GM21717 (cell line): ENCODE measurements around the gene FTHL17.

Source experiments
- ATAC-seq: cut with Tn5 transposase; IDR thresholded peaks from one replicate; pipeline ENCODE4 v1.9.1; 2021; ENCODE audit warnings: mild to moderate bottlenecking, moderate library complexity; ENCODE audit not compliant: unreplicated experiment

FTHL17 gene

DNA sequence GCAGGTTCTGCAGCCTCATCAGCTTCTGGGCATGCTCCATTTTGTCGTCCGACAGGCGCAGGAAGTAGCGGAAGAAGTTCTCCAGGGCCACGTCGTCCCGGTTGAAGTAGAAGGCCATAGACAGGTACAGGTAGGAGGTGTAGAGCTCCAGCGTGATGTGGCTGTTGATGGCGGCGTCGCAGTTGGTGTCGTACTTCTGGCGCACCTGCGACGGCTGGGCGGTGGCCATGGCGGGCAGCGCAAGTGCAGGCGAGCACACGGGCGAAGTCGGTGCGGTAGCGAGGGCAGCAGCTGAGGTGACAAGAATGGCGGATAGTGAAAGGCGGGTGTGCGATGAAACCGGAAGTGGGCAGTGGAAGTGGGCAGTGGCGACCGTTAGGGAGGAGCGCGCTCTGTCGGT, at the start of gene FTHL17:
Gene FTHL17 (minus strand): TSS at position 317 of the 400 bp plus-strand sequence. CDS start 88 bp downstream, at position 229.
- no peak for ATAC-seq

DNA sequence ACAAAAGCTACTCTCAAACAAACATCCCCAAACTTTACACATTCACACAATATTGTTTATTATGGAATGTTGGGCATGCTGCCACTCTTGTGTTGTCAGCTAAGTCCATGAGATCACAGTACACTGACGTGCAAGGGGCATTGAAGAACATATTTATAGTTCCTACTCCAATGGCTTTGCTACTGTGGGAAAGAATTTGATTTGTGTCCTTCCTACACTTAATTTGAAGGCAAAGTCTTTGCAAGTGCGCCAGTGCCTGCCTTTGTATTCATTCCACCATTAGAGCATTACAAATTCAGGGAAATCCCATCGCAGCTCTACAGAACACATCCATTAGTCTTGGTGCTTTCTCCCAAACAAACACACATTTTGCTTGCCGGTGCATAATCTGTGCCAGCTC, 45.4 kb upstream of the FTHL17 start:
- ATAC-seq: no peak

DNA sequence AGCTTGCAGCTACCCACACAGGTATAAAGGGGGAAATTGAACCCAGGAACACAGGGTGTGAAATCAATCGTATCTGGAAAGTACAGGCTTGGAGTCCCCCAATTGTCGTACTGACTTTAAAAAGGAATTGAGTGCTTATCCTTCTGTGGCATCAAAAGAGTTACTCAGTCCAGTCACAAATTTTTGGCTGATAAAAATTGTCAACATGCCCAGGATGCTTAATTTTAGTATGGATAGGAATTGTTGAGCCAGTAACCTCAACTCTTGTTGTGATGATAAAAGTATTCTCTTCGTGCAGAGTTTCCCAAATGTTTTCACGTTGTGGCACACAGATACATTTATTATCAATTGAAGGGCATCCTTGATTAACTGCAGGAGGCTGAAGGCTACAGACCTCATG, 43.6 kb upstream of the FTHL17 start:
- ATAC-seq: no peak

DNA sequence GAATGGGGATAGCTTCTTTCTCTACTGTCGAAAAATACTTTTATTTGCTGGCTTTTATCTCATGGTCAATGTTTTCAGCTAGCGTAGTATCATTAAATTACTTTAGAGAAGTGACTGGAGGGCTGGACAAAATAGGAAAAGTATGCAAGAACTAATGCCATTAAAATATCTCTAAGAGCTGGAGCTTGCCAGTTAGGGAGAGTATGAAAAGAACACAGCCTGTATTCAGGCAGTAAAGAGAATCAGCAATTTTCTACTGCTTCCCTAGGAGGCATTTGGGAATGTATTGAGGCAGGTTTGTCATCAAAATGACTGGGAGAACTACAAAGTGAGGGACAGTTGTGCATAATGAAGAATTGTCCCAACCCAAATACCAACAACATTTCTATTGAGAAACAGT, 43.0 kb upstream of the FTHL17 start:
- no peak for ATAC-seq

DNA sequence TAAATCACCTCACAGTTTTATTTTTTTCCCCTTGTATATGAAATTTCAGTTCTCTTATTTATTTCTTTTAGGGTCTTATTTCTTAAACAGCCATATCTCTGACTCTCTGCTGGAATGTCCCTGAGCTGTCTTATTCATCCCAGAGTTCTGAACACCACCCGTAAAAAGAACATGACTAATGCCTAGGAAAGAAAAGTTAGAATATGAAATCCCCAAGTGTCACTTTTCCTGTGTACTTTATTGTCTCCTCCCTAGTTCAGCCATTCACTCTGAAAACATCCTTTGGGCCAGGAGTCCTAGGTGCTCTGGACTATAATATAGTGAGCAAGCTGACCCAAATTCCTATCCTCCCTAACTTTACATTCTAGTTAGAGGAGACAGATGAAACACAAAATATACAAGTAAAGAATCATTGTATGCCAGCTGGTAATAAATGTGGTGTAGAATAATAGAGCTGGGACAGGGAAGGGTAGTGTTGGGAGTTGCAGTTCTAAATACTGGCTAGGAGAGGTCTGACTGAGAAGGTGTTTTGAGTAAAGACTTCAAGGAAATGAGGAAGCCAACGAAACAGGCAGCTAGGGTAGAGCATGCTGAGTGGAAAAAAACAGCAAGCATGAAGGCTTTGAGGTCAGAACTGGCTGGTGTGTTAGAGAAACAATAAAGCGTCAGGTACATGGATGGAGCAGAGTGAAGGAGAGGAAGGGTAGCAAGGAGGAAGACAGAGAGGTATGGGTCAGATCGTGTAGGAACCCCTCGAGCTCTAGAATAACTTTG, 40.6 kb upstream of the FTHL17 start:
- ATAC-seq: no peak

DNA sequence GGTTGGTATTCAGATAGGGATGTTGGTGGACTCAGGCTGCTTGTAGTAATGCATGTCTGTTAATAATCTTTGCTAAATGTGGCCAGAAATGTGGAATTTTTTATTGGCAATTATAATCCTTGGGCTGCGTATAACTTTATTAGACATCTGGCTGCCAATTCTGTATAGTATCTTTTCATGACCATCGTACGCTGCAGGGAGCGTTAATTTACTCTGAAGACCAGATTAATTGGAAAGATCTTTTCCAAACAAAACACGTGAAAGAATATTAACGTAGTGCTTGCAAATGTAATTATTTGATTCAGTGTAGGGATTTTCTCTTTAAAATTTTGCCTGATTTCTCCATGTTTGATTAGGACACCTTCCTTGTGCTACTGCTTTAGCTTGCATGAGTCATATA, 38.8 kb upstream of the FTHL17 start:
- ATAC-seq: no peak

DNA sequence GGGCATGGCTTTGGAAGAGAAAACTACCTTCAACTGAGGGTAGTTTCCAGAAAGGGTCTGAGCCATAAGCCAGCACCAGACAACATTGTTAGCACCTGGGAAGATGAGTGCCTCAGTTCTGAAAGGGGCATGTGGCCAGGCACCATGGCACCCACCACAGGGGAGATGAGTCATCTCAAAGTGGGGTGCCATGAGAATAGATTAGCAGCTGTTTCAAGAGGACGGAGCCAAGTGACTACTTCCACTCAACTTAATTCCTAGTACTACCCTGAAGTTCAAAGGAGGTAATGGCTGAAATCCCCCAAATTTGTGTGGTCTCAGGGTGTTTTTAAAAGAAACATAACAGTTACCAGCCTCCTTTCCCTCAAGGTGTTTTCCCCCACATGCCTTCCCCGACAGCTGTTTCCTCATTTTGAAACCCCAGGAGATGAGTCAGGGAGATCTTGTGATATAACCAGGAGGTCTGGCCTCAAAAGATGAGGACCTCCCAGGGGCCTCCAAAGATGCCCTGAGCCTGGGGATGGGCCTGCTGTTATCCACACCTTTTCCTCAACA, 27.8 kb upstream of the FTHL17 start:
- ATAC-seq: peak; percentile 81

DNA sequence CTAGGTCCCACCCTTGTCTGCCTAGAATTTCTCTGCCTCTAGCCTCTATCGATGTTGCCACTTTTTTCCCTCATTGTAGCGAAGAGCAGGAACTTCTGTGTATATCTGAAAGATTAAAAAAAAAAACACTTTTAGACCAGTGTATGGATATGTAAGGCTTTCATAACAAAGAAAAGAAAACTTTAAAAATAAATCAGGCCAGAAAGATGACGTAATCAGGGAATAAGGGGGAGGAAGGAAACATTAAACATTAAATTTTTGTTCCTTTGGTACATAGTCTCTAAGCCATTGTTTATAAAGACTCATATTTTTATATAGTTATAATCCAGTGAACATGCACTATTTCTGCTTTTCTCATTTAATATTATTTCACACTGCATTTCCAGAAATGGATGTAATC, 26.2 kb upstream of the FTHL17 start:
- no peak for ATAC-seq

DNA sequence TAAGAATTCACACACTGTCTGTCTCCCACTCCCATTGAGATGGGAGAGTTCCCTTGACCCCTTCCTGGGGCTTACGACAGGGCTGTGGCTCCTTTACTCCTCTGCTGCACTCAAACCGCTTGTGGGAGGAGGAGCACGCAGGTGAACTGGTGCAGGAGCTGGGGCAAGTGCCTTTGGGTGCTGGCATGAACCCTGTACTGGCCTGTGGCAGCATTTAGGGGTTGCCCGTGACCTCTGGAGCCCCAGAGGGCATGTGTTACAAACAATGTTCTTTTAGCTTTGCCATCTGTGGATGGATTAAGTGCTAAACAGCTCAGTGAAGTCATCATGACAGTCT, 21.8 kb upstream of the FTHL17 start:
- ATAC-seq: peak; percentile 29

DNA sequence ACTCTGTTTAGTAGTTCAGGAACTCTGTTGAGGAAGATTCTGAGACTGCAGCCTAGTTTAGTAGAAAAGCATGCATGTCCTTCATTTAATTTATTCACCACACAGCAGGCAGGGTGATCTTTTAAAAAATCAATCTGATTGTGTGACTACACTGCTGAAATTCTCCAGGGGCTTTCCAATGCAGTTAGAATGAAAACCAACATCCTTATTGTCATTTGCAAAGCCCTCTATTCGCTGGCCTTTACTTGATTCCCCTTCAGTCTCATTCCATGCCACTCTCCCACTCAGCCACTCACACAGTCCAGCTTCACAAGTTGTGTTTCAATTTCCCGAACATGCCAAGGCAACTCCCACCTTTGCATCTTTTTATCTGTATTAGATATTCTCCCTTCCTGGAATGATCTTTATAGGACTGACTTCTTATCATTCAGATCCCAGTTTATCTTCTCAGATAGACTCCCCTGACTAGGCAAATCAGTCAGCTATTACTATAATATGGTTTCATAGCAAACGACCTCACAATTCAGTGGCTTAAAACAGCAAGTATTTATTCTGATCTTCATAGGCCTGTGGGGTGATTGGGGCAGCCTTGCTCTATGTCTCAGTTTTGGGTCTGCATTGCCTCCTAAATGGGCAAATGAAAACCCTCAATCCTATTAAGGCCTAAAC, 21.3 kb upstream of the FTHL17 start:
- ATAC-seq: peak; percentile 48

DNA sequence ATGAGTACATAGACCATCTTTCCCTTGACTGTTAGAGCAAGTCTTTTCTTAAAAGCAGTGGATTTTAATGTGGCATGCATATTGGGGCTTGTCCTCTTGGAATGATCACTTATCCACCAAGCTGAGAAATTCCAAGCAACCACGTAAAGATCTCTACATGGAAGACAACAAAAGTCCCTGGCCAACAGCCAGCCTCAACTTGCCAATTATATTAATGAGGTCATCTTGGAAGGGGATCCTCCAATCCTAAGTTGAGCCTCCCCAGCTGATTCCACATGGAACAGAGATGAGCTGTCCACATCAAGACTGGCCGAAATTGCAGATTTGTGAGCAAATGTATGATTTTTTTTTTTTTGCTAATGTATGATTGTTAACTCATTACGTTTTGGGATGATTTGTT, 20.6 kb upstream of the FTHL17 start:
- peak; percentile 4 for ATAC-seq

DNA sequence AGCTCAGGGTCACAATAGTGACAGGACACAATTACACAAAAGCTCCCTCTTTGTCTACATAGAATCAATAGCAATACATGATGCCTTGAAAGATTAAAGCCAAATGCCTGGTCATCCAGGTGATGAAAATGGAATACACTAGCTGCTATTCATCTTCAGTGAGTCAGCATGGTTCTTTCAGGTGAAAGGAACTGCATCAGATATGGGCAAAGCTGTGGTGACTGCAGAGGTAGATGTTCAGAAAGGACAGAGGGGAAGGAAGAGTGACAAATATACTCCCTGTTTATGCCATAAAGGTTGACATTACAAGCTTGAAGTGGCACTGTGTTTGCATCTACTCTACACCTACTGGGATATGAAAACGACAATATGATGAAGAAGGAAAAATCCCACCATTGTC, 20.0 kb upstream of the FTHL17 start:
- no peak for ATAC-seq

DNA sequence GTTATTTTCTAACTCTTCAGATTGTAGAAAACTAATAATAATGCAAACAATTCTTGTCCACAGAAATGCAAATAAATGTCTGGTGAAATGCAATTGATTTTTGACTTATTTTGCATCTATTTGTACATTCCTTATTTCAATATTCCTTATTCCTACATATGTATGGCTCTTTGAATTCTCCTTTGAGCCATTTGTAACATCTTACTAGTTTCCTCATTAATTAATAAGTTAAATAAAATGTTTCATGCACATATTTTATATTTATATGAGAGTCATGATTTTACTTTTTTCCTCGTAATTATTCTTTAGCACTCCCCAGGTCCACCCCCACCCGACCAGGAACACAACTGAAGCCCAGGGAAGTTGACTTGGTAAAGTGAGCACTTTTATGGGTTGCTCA, 2.7 kb upstream of the FTHL17 start:
- no peak for ATAC-seq

DNA sequence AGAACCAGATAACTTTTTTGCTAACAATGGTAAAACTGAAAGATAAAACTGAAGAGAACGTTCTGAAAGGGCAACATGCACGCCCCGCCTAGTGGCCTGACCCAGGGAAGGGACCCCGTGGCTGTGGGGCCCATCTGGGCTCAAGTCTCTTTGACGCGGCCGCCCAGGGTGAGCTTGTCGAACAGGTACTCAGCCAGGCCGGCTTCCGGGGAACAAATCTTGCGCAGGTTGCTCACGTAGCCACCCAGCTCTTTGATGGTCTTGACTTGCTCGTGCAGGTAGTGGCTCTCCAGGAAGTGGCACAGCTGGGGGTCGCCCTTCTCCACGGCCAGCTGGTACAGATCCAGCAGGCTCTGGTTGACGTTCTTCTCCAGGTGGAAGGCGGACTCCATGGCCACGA, 579 bp downstream of the FTHL17 start:
- no peak for ATAC-seq

DNA sequence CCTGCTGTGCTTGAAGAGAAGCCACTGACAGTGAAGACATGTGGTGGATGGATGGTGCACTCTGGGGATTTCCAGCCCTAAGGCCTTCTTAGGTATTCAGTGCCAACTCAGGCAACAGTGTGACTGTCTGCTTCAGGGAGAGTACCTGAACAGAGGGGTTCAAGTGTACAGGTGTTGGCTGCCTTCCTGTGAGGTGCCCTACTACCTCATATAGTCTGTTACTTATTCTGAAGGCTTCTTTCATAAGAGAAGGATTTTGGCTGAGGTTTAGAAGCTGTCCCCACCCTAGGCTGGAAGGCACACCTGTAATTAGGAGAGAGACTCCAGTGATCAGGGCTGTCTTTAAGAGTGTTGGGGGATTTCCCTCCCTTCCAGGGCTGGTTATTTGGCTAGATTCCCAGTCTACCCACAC, 1.8 kb downstream of the FTHL17 start:
- ATAC-seq: peak; percentile 72

DNA sequence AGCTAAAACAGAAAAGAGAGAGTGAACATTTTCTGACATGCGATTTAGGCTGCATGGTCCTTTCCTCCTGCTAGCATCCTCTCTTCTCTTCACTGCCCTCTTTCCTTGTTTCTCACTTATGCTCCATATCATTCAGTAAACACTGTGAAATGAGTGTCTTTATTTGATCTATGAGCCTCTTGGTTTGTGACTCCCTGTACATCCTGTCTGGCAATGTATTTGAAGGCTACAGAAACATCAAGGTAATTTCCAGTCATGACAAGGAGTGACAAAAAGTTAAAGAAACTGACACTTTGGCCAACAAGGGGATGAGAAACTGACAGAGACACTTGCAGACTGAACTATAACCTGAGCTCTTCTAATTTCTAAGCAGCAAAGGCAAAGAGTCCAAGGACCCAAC, 8.7 kb downstream of the FTHL17 start:
- ATAC-seq: no peak

DNA sequence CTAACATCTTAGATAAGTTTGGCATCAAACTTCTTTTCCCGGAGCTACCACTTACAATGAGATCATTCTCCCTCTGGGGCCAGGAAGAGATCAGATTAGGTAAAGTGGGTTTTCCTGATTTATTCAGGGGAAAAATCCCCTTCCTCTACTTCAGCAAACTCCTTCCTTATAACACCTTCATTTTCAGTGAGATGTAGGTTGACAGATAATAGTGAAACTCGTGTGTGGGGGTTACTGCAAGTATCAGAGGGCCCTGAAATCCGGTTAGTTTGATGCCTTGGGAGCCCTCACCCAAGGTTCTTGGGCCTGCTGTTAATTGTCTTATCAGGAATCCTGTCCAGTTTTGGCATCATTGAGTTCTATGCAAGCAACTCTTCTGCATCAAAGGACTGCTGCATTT, 10.8 kb downstream of the FTHL17 start:
- peak; percentile 90 for ATAC-seq

DNA sequence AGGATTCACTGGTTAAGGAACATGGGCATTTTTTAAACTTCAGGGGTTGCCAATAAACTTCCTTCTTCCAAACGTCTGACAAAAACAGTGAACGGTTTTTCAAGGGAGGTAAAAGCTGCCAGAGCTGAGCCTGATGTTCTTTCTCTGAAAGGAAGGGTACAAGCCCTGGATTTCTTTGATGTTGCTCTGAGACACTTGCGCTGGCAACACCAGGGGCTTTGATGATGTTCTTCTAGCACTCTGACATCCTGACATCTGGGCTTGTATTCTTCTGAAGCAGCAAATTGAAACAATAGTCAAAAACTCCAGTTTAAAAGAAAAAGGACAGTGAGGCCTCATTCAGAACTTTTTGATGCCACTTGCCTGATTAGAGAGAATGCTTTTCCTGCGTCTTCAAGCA, 11.8 kb downstream of the FTHL17 start:
- ATAC-seq: no peak

DNA sequence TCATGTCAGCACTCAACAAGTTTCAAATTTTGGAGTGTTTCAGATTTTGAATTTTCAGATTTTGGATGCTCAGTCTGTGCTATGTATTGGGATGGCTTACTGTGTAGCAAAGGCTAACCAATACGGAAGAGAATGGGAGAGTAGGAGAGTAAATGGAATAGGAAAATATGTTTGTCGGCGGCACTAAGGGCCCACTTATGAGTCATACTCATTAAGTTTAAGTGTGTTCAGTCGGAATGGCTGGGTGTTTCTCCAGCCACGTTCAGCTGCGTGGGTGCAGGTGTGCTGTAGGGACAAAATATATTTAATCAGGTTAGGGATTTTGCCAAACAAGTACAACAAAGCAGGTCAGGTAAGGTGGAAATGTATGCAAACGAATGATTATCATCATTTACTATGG, 13.6 kb downstream of the FTHL17 start:
- no peak for ATAC-seq

DNA sequence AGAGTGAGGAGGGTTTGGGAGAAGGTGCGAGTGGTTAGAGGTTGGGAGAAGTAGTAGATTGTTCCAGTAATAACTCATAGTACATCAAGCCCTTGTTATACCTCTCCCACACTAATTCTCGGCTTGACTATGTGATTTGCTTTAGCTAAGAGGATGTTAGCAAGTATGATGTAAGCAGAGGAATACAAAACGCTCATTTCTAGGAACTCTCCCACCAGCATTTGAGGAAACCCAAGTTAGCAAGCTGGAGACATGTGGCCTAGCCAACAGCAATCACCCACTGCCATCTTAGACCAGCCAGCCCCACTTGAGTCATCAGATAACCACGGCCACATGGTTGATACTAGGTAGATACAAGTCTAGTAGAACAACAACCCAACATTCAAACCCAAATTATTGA, 14.2 kb downstream of the FTHL17 start:
- ATAC-seq: no peak

DNA sequence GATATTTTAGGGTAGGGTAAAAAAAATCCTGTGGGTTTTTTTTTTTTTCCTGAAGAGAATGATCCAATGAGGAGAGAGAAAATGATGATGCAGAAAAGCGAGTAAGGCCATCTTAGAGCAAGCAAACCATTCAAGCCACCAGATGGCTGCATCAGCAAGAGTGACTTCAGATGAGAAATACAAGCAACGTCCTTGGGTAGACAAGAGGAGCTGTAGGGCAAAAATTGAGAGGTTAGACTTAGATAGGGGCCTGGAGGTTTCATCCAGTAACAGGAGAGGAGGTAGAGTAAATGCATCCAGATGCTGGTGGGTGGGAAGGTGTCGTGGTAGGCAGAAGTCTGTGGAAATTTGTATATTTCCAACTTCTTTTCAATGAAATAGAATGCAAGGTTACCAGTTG, 14.6 kb downstream of the FTHL17 start:
- no peak for ATAC-seq

DNA sequence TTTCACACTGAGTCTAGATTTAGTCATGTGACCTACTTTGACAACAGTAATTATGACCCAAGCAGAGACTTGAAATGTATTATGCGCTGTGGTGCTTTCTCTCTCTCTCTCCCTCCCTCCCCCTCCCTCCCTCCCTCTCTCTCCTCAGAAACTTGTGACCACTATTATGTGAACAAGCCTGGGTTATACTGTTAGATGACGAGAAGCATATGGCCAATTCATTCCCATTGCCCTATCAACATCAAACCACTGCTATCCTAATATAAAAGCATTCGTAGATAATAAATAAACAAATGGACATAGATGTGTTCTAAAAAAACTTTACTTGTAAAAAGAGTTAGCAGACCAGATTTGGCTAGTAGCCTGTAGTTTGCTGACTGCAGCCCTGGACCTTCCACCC, 18.2 kb downstream of the FTHL17 start:
- no peak for ATAC-seq
